DMS153 (cell line): Measurements from ENCODE around the gene TRMT61B.

ENCODE experiments used
- DNase-seq: peaks from one replicate; lab custom pipeline; 2025; lab: John Stamatoyannopoulos, UW

Gene TRMT61B

GRCh38 chr2:28855977-28856376 lies 14.1 kb downstream of the TRMT61B start:
- no peak for DNase-seq

GRCh38 chr2:28855193-28855592 lies 14.9 kb downstream of the TRMT61B start:
- DNase-seq: no peak

- no peak for DNase-seq
These were observed 28.1 kb downstream of the TRMT61B start for GRCh38 chr2:28842042-28842441.

GRCh38 chr2:28838971-28839370 lies 31.1 kb downstream of the TRMT61B start:
- DNase-seq: no peak

- no peak for DNase-seq
These were observed 34.3 kb downstream of the TRMT61B start for GRCh38 chr2:28835781-28836180.

- no peak for DNase-seq
These were observed 36.2 kb downstream of the TRMT61B start for GRCh38 chr2:28833740-28834470.

- DNase-seq: no peak
These were observed 41.7 kb downstream of the TRMT61B start for GRCh38 chr2:28828382-28828781.

GRCh38 chr2:28824870-28825269 lies 45.2 kb downstream of the TRMT61B start:
- DNase-seq: no peak

- no peak for DNase-seq
These were observed 45.9 kb downstream of the TRMT61B start for GRCh38 chr2:28824207-28824606.

GRCh38 chr2:28822036-28822435 lies 48.1 kb downstream of the TRMT61B start:
- DNase-seq: no peak

- peak; percentile 24 for DNase-seq
These were observed 48.7 kb downstream of the TRMT61B start for GRCh38 chr2:28821295-28821958.

- no peak for DNase-seq
These were observed 52.1 kb downstream of the TRMT61B start for GRCh38 chr2:28818053-28818452.

GRCh38 chr2:28810384-28811285 lies 59.5 kb downstream of the TRMT61B start, which contains the start of gene SPDYA:
SPDYA (plus strand) TSS chr2:28810834; CDS start chr2:28816015, 5,181 bp downstream.
- DNase-seq: peak; percentile 58

GRCh38 chr2:28809927-28810326 lies 60.2 kb downstream of the TRMT61B start:
- no peak for DNase-seq

GRCh38 chr2:28802975-28803429 lies 67.1 kb downstream of the TRMT61B start:
- no peak for DNase-seq

- no peak for DNase-seq
These were observed 68.4 kb downstream of the TRMT61B start for GRCh38 chr2:28801726-28802125.
